SU-DHL-6 (cell line): ENCODE data around the gene KIAA2012.

ENCODE experiments used
- CTCF ChIP-seq: fragments of 200-600 bp; sonication (generic); IDR thresholded peaks from one replicate; pipeline ENCODE4 v1.5.1; 2017; ENCODE audit warnings: antibody characterized with exemption, mild to moderate bottlenecking, low read length, moderate library complexity; ENCODE audit not compliant: insufficient read depth, poor library complexity, severe bottlenecking
- EZH2phosphoT487 ChIP-seq: fragments of 200-600 bp; sonication (generic), shearing (Covaris generic); conservative IDR thresholded peaks from 2 replicates; pipeline ENCODE4 v1.6.1; 2018; ENCODE audit warnings: mild to moderate bottlenecking, antibody characterized with exemption, low read length, moderate library complexity, mixed read lengths

DNA sequence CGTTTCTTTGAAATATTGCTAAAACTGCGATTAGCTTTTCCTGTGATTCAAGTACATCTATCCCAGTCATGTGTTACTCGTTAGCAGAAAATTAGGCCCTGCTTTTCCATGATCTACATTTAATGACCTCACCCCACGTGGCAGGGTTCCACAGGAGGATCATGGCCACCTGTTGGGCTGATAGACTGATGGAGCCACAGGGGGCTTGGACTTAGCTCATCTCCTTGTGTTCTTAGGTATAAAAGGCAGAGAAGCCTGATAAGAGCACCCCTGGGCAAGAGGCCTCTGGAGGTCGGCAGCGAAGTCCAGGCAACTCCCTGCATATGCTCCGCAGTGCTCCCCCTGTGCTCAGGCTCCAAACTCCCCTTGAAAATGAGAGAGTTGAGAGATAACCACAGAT, 26.5 kb upstream of the KIAA2012 start:
- TF ChIP-seq CTCF: no peak
- TF ChIP-seq EZH2phosphoT487: no peak
